DMS153 (cell line): ENCODE measurements around the gene SUSD2.
"Not testable (repeated sequence)": the region's sequence is repeated elsewhere in the genome, so short reads cannot be mapped to it uniquely, and the experiment has no call there.

Source experiments
- DNase-seq: peaks from one replicate; lab custom pipeline; 2025; lab: John Stamatoyannopoulos, UW

SUSD2 gene

GRCh38 chr22:24216541-24217209 is 35.4 kb downstream of the SUSD2 start:
- DNase-seq, result no peak

GRCh38 chr22:24217384-24217783 is 36.1 kb downstream of the SUSD2 start:
- no peak for DNase-seq

- no peak for DNase-seq
Observed at GRCh38 chr22:24219750-24220149, 38.5 kb downstream of the SUSD2 start.

- DNase-seq, result no peak
Observed at GRCh38 chr22:24224468-24224867, 43.2 kb downstream of the SUSD2 start.

GRCh38 chr22:24225044-24225601 is 43.8 kb downstream of the SUSD2 start:
- no peak for DNase-seq

- no peak for DNase-seq
Observed at GRCh38 chr22:24225951-24226350, 44.7 kb downstream of the SUSD2 start.

- DNase-seq, result no peak
Observed at GRCh38 chr22:24230911-24231656, 49.8 kb downstream of the SUSD2 start.

- DNase-seq, result no peak
Observed at GRCh38 chr22:24231706-24232105, 50.4 kb downstream of the SUSD2 start.

- no peak for DNase-seq
Observed at GRCh38 chr22:24232124-24232523, 50.8 kb downstream of the SUSD2 start.

- DNase-seq, result no peak
Observed at GRCh38 chr22:24232725-24233124, 51.4 kb downstream of the SUSD2 start.

GRCh38 chr22:24233235-24233634 is 51.9 kb downstream of the SUSD2 start:
- DNase-seq, result no peak

GRCh38 chr22:24233816-24234215 is 52.5 kb downstream of the SUSD2 start:
- no peak for DNase-seq

GRCh38 chr22:24235315-24235714 is 54.0 kb downstream of the SUSD2 start:
- no peak for DNase-seq

- DNase-seq, result no peak
Observed at GRCh38 chr22:24236656-24237055, 55.4 kb downstream of the SUSD2 start.

GRCh38 chr22:24238101-24238694 is 56.9 kb downstream of the SUSD2 start:
- DNase-seq, result not testable (repeated sequence)
